Cardiac muscle cell (in vitro differentiated cells and primary cell): ENCODE results near the gene NKAIN4. TPM values are rescaled to one million over a fixed set of nuclear protein-coding genes. Genes with fewer than 3 reads are reported as not detected.

Source experiments
- DNase-seq, 2 donors: peaks; one replicate each; pipeline versions ENCODE4 v3.0.0 to v3.0.0-alpha.2; 2010 to 2017; ENCODE audit warnings: low read depth in 1 of 2, low spot score in 1 of 2
- H3K27ac ChIP-seq: fragments of 200-600 bp; sonication (generic); 2 replicates; pipeline ENCODE4 v1.5.1; 2016
- H3K27me3 ChIP-seq: fragments of 200-600 bp; sonication (generic); 2 replicates; pipeline ENCODE4 v1.6.0; 2016; ENCODE audit warnings: control low read depth
- H3K36me3 ChIP-seq: fragments of 200-600 bp; sonication (generic); 2 replicates; pipeline ENCODE4 v1.5.1; 2016; ENCODE audit warnings: control low read depth
- H3K4me1 ChIP-seq: fragments of 200-600 bp; sonication (generic); 2 replicates; pipeline ENCODE4 v1.8.1; 2017; ENCODE audit warnings: low read depth, mild to moderate bottlenecking, mixed run types
- H3K4me3 ChIP-seq: fragments of 200-600 bp; sonication (generic); 2 replicates; pipeline ENCODE4 v1.5.1; 2016; ENCODE audit warnings: mild to moderate bottlenecking
- H3K9me3 ChIP-seq: fragments of 200-600 bp; sonication (generic); 2 replicates; pipeline ENCODE4 v1.5.1; 2017; ENCODE audit warnings: low read depth, mild to moderate bottlenecking, control low read depth
- CTCF ChIP-seq: IDR thresholded peaks from 2 replicates; pipeline ENCODE4 v1.5.1; 2012; ENCODE audit warnings: low read depth, mild to moderate bottlenecking, low read length
- polyA plus RNA-seq: library from polyadenylated mRNA; unstranded; fragments of >200 nt; fragmentation: Nextera tagmentation; extraction: Ambion mirVana; gene quantifications from 2 replicates; pipeline ENCODE4 v1.2.1, GENCODE V29; 2016
- total RNA-seq: library from RNA; depleted of rRNA; stranded (reverse); fragments of >200 nt; gene quantifications from 2 replicates; pipeline ENCODE4 v1.2.3, GENCODE V29; 2016

NKAIN4 gene
- total and polyA plus RNA-seq, 2 experiments from 2014 or later: not detected

DNA sequence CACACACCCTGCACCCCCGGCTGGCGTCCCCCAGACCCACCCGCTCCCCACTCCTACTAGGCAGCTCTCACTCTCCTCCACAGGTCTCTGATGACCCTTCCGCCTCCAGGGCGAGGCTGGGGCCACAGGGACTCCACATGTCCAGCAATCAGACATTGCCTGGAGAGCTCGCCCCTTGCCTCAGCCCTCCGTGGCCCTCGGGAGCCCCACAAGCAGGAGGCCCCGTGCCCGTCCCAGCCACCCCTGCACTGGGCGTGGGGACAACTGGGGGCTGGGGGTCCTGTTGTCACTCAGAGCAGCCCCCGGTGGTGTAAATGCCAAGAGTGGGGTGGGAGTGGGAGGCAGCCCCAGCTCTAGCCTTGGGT lies 40.3 kb upstream of the NKAIN4 start:
- Histone ChIP-seq H3K27ac (no peak overlapping the region), H3K36me3 (no peaks in the 10 kb centered on the region), H3K9me3 (no peaks in the 10 kb centered on the region), H3K27me3 (peaks cover 41% of the 10 kb centered on the region), H3K4me1 (no peaks in the 10 kb centered on the region), H3K4me3 (no peak overlapping the region)
- TF ChIP-seq CTCF: no peak
- DNase-seq: no peak

GRCh38 chr20:63293871-63294535 lies 39.7 kb upstream of the NKAIN4 start:
- DNase-seq: no peak
- Histone ChIP-seq H3K27me3 (peaks cover 36% of the 10 kb centered on the region), H3K4me1 (no peaks in the 10 kb centered on the region), H3K4me3 (no peak overlapping the region), H3K36me3 (no peaks in the 10 kb centered on the region), H3K27ac (no peak overlapping the region), H3K9me3 (no peaks in the 10 kb centered on the region)
- TF ChIP-seq CTCF: no peak

- Histone ChIP-seq H3K9me3 (no peaks in the 10 kb centered on the region), H3K27ac (no peak overlapping the region), H3K4me3 (no peak overlapping the region), H3K4me1 (no peaks in the 10 kb centered on the region), H3K36me3 (peaks cover 4% of the 10 kb centered on the region), H3K27me3 (peaks cover 33% of the 10 kb centered on the region)
- TF ChIP-seq CTCF: no peak
- DNase-seq: no peak
Observed at GRCh38 chr20:63293456-63293855, 39.2 kb upstream of the NKAIN4 start.

- no peak within 1 kb of the TSS for H3K27ac ChIP-seq
- peaks cover 7% of the 10 kb centered on the region for H3K36me3 ChIP-seq
- H3K4me3 ChIP-seq: no peak within 1 kb of the TSS
- peaks cover 33% of the 10 kb centered on the region for H3K27me3 ChIP-seq
- DNase-seq: no peak
- TF ChIP-seq CTCF: no peak
- H3K9me3 ChIP-seq: no peaks in the 10 kb centered on the region
- no peaks in the 10 kb centered on the region for H3K4me1 ChIP-seq
Observed at GRCh38 chr20:63292904-63293303, 38.6 kb upstream of the NKAIN4 start, which contains the start of gene COL20A1. COL20A1 (plus strand) TSS chr20:63293186; CDS start chr20:63295108, 1,922 bp downstream.

- H3K27me3 ChIP-seq: peaks cover 32% of the 10 kb centered on the region
- peaks cover 7% of the 10 kb centered on the region for H3K36me3 ChIP-seq
- no peaks in the 10 kb centered on the region for H3K4me1 ChIP-seq
- no peak for DNase-seq
- H3K27ac ChIP-seq: no peak overlapping the region
- TF ChIP-seq CTCF: no peak
- no peak overlapping the region for H3K4me3 ChIP-seq
- H3K9me3 ChIP-seq: no peaks in the 10 kb centered on the region
Observed at GRCh38 chr20:63292292-63292701, 38.0 kb upstream of the NKAIN4 start.
